HG03280 (cell line): ENCODE results near the gene EMC10.

Experiments used
- ATAC-seq: cut with Tn5 transposase; IDR thresholded peaks from one replicate; pipeline ENCODE4 v1.9.1; 2021; ENCODE audit warnings: mild to moderate bottlenecking, moderate library complexity; ENCODE audit not compliant: unreplicated experiment

The EMC10 gene

GRCh38 chr19:50477751-50478515, 1.6 kb downstream of the EMC10 start:
- ATAC-seq: no peak

- no peak for ATAC-seq
Measured at GRCh38 chr19:50478901-50479715, 2.8 kb downstream of the EMC10 start.

GRCh38 chr19:50479761-50480251, 3.5 kb downstream of the EMC10 start:
- no peak for ATAC-seq

- no peak for ATAC-seq
Measured at GRCh38 chr19:50480281-50481111, 4.2 kb downstream of the EMC10 start.

- no peak for ATAC-seq
Measured at GRCh38 chr19:50481351-50482149, 5.2 kb downstream of the EMC10 start.

- no peak for ATAC-seq
Measured at GRCh38 chr19:50482271-50482855, 6.1 kb downstream of the EMC10 start.

- ATAC-seq: no peak
Measured at GRCh38 chr19:50482916-50483315, 6.6 kb downstream of the EMC10 start.

GRCh38 chr19:50485284-50485955, 9.1 kb downstream of the EMC10 start:
- ATAC-seq: no peak

- no peak for ATAC-seq
Measured at GRCh38 chr19:50486823-50487515, 10.7 kb downstream of the EMC10 start.

- no peak for ATAC-seq
Measured at GRCh38 chr19:50488389-50489194, 12.3 kb downstream of the EMC10 start.

- no peak for ATAC-seq
Measured at GRCh38 chr19:50489461-50490011, 13.2 kb downstream of the EMC10 start.

GRCh38 chr19:50490411-50490811, 14.1 kb downstream of the EMC10 start:
- no peak for ATAC-seq

GRCh38 chr19:50490991-50491472, 14.7 kb downstream of the EMC10 start:
- no peak for ATAC-seq

GRCh38 chr19:50492303-50493052, 16.2 kb downstream of the EMC10 start:
- ATAC-seq: no peak

- ATAC-seq: no peak
Measured at GRCh38 chr19:50493171-50493570, 16.9 kb downstream of the EMC10 start.

GRCh38 chr19:50494186-50495019, 18.1 kb downstream of the EMC10 start:
- ATAC-seq: no peak
